ENCODE data around the gene ZBTB7C. TPM values are rescaled to one million over a fixed set of nuclear protein-coding genes. Genes with fewer than 3 reads are reported as not detected.

ZBTB7C gene
- total RNA-seq, 1 experiment from 2014 or later = 0.33 TPM

- H3K27ac ChIP-seq (ENCODE audit: insufficient read length, low read depth, low read length) = no peak overlapping the region
- H2BK120ac ChIP-seq (ENCODE audit: low read depth, low read length, poor library complexity, severe bottlenecking) = no peak overlapping the region
- Mint-ChIP-seq H3K27me3 (ENCODE audit: low read depth) (peaks cover 20% of the 10 kb centered on the region), H3K4me1 (no peaks in the 10 kb centered on the region; a peak in 1 of 4 replicates), H3K9me3 (peaks cover 0 to 4% of the 10 kb centered on the region in 2 experiments; a peak in 3 of 5 replicates), H3K27ac (no peak overlapping the region), H3K4me3 (no peak overlapping the region), H3K36me3 (ENCODE audit: insufficient read depth in 1 of 3, low read depth in 3 of 3) (peaks cover 0 to 3% (median 0%) of the 10 kb centered on the region in 3 experiments; a peak in 1 of 7 replicates)
- no peaks in the 10 kb centered on the region for H3K79me2 ChIP-seq (ENCODE audit: insufficient read depth, low read length)
- no peak overlapping the region for H3K18ac ChIP-seq (ENCODE audit: insufficient read length, low read depth, low read length)
- no peak overlapping the region for H2AFZ ChIP-seq (ENCODE audit: low read length)
- H3K9ac ChIP-seq (ENCODE audit: extremely low read depth, insufficient read length, low read length) = no peak overlapping the region
- no peak overlapping the region for H3K23ac ChIP-seq (ENCODE audit: insufficient read length, low read depth, low read length)
- H2AK5ac ChIP-seq (ENCODE audit: insufficient read length, low read length) = no peak overlapping the region
- no peaks in the 10 kb centered on the region for H3K9me3 ChIP-seq (ENCODE audit: control insufficient read depth, low read depth, low read length)
- H4K8ac ChIP-seq (replicated peaks; ENCODE audit: insufficient read length, low read depth, low read length) = no peak overlapping the region
- H3K56ac ChIP-seq (ENCODE audit: insufficient read length, low read depth, low read length) = no peak overlapping the region
- no peak for TF ChIP-seq CTCF (conservative IDR thresholded peaks at IDR 0.05)
- H4K91ac ChIP-seq (ENCODE audit: insufficient read length, low read depth, low read length) = no peak overlapping the region
- no peaks in the 10 kb centered on the region for H3K4me1 ChIP-seq (ENCODE audit: insufficient read depth, low read length)
- no peak overlapping the region for H3T11ph ChIP-seq (ENCODE audit: low read length)
- H2BK5ac ChIP-seq (ENCODE audit: insufficient read length, low read length) = no peak overlapping the region
- H3K4me2 ChIP-seq (ENCODE audit: insufficient read depth, insufficient read length, low read length) = no peak overlapping the region
- no peak overlapping the region for H3K14ac ChIP-seq (ENCODE audit: insufficient read depth, low read length)
- H4K20me1 ChIP-seq (ENCODE audit: control insufficient read depth, insufficient read depth, insufficient read length) = no peaks in the 10 kb centered on the region
- H3K79me1 ChIP-seq (ENCODE audit: insufficient read depth, low read depth, low read length, poor library complexity, severe bottlenecking) = no peaks in the 10 kb centered on the region
- DNase-seq = no peak
- no peak overlapping the region for H4K5ac ChIP-seq (ENCODE audit: insufficient read length, low read depth, low read length)
- no peak overlapping the region for H2BK20ac ChIP-seq (ENCODE audit: low read depth, low read length, poor library complexity, severe bottlenecking)
- H3K27me3 ChIP-seq (ENCODE audit: insufficient read depth, low read length) = no peaks in the 10 kb centered on the region
- no peak overlapping the region for H2BK12ac ChIP-seq (ENCODE audit: insufficient read length, low read depth, low read length)
- no CpG with 5 or more reads among the region's 3 CpGs for WGBS (ENCODE audit: extremely low coverage, insufficient read length, low lambda C conversion rate)
- no peak overlapping the region for H2BK15ac ChIP-seq (ENCODE audit: low read depth, low read length)
- no peaks in the 10 kb centered on the region for H3K23me2 ChIP-seq (ENCODE audit: insufficient read length, low read depth, low read length, poor library complexity, severe bottlenecking)
- H3K4ac ChIP-seq (ENCODE audit: low read depth, low read length) = no peak overlapping the region
Observed at GRCh38 chr18:48048251-48048650, 360.9 kb downstream of the ZBTB7C start.

Data from H9 (cell line).